GM19193 (cell line): Measurements from ENCODE around the gene ANKIB1.

Experiments used
- POLR2A ChIP-seq: IDR thresholded peaks from 4 replicates; pipeline ENCODE4 v1.6.1; 2011; ENCODE audit not compliant: insufficient read depth, insufficient read length; ENCODE audit errors: extremely low read depth

ANKIB1 gene

DNA sequence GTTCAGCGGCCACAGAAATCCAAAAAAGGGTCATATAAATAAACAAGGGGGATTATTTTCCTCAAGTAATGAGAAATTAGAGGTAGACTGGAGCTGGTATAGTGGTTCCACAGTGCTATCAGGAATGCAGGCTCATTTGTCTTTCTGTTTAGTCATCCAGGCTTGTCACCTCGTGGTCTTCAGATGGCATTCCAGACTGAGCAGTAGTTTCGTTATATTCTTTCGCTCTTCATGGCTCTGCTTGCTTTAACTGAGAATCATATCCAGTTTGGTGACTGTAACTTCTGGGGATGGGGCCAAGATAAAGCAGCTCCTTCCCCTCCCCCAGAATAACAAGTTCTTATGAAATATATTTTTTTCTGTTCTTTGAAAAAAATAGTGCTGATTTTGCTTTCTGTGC is 9.5 kb downstream of the ANKIB1 start:
- no peak for TF ChIP-seq POLR2A

DNA sequence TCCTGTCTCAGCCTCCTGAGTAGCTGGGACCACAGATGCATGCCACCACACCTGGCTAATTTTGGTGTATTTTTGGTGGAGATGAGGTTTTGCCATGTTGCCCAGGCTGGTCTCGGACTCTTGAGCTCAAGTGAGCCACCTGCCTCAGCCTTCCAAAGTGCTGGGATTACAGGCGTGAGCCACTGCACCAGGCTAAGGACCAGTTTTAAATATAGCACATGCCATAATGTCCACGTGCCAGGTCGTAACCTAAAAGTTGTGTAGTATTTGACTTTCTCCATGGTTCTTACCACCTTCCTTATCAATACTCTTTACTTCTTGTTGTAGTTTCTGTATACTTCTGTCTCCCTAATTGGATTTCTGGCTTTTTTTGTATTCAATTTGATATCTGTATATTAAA is 13.3 kb downstream of the ANKIB1 start:
- no peak for TF ChIP-seq POLR2A

DNA sequence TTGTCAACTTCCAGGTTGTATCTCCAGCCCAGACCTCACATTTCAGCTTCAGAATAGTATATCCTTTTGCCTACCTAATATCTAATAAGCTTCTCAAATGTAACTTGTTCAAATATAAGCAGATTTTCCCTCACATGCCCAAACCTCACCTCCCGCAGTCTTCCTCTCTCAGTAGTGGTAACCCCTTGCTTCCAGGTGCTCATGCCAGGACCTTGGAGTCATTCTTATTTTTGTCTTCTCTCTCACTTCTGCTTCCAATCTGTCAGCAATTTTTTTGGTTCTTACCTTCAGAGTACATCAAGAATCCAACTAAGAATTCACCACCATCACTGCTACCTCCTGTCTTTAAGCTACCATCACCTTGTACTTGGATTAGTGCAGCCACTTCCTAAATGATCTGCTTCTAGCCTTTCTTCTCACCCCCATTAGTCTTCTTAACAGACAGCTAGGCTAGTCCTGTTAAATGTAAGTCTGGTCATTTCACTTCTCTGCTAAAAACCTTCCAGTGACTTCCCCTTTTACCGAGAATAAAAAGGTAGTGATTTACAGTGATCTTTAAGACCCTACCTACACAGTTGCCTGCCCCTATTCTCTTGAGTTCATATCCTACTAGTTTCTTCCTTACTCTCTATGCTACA is 14.0 kb downstream of the ANKIB1 start:
- TF ChIP-seq POLR2A: no peak

DNA sequence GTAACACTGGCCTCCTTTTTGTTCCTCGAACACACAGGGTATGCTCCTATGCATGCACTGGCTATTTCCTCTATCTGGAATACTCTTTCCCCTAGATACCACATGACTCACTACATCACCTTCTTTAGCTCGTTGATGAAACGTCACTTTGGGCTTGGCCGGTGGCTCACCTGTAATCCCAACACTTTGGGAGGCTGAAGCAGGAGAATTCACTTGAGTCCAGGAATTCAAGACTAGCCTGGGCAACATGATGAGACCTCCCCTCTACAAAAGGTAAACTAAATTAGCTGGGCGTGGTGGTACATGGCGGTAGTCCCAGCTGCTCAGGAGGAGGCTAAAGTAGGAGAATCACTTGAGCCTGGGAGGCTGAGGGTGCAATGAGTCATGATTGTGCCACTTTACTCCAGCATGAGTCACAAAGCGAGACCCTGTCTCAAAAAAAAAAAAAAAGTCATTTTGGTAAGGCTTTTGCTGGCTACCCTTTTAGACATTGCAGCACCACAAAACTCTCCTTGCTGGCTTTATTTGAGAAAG is 14.5 kb downstream of the ANKIB1 start:
- TF ChIP-seq POLR2A: no peak

DNA sequence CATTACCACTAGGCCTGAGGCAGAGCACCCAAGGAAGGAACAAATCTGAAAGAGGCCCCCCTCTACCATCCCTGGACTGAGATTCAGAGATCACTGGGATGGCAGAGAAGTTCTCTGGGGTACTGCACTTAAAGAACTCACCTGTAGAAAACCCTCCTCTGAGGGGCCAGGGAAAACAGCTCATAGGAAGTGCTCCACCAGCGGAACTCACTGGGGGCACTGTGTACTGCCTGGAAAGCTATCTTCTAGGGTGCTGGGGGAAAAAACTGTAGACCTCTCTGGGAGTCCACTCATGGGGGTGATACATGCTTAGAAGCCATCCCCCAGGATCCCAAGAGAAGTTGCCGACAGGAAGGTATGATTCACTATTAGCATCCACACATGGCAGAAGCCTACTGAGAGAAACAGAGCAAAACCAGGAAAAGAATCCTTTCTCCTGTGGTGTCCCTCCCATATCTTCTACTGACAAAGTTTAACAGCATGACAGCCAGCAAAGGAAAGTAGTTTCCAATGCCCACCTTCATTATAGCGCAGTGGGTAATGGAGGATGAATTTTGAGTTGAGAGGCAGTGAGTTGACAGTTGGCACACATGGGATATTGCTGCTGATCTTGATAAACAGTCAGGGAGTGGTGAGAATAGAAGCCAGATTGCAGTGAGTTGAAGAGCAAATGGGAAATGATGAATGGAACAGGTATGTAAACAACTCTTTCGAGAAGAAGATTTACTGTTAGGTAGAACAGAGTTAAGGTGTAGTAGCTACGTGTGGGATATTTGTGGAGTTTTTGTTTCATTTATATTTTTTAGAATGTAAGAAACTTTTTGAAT is 20.9 kb downstream of the ANKIB1 start:
- TF ChIP-seq POLR2A: no peak

DNA sequence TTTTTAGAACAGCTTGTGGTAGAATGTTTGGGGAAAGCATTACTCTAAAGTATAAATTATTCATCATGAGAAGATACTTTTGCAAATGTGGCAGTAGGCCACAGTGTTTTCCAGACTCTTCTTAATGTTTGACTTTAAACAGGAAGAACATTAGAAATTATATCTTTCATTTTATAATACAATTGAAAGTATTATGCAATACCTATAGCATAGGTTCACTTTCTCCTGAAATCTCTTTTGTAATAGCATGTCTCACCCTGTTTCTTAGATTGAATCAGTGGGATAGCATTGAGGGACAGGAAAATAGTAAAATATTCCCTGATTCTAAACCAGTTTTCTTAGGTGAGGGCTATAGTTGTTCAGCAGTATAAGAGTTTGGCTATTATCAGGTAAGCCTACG is 23.1 kb downstream of the ANKIB1 start:
- TF ChIP-seq POLR2A: no peak

DNA sequence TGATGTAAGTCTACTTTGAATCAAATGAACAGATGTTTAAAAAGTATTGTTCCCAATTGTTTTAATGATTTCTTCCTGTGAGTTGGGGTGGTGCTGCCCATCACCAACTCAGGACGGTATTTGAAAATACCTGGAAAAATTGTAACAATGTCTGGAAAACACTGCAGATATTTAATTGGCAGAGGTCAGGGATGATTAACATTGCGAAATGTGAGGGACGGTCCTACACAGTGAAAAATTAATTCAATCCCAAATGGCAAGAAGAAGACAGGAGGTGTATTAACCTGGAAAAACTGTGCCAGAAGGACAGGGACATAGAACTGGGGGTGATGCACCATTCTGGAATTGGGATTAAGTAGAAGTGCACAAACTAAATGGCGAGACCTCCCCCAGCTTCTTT is 29.6 kb downstream of the ANKIB1 start:
- TF ChIP-seq POLR2A: no peak

DNA sequence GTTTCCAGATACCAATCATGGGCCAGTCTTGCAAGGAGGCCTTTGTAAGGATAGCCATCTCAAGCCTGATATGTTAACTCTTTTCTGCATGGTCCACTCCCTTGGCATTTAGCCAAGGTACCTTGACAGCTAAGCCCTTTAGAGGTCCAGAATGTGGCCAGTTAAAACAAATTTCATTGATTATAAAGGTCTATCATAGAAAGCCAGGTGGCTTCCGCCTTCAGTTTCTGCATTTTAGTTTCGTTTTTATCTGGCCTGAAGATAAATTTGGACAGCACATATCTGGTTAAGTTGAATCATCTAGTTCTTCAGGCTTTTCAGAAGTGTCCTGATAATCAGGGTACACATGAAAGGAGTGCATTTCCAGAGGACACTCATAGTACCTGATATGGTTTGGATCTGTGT is 30.7 kb downstream of the ANKIB1 start:
- TF ChIP-seq POLR2A: no peak

DNA sequence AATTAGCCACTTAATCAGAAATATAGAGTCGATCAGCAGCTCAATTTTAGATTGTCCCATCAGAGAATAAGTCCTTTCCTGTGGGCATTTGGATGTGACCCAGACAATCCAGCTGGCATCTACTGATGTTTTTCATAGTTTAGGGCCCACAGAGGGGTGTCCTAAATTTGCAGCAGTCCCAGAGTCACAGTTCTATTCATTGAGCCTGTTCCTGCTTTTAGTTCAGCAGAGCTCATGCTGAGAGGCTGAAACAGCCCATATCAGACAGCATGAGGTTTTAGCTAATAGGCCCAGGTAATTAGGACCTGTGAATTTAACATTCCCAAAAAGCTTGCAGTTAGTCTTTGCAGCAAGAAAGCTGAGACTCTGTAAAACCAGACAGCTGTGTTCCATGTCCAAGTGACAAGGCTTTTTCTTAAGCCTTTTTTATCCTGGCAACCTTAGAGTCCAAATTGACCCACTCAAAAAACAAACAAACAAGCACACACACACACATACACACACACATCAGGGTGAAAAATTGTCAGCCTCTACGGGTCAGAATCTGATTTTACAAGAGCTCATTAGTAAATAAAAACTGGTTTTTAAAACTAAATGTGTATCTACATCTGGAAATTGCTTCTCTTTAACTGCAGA is 33.7 kb downstream of the ANKIB1 start:
- TF ChIP-seq POLR2A: no peak

DNA sequence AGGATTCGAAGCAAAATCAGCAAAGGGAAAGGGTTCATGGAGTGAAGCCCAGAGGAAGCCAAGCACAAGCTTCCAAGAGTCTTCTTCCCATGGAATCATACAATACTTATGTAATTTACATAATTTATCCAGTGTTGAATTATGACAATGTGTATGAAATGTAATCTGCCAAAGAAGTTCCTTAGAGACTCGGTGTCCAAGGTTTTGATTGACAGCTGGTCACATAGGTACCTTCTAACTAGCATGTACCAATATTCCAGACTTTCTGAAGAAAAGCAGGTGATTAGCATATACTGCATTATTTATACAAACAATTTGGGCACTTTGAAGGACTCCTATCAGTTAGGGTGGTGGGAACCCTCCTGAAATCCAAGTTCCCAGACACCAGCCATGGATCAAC is 35.3 kb downstream of the ANKIB1 start:
- TF ChIP-seq POLR2A: no peak

DNA sequence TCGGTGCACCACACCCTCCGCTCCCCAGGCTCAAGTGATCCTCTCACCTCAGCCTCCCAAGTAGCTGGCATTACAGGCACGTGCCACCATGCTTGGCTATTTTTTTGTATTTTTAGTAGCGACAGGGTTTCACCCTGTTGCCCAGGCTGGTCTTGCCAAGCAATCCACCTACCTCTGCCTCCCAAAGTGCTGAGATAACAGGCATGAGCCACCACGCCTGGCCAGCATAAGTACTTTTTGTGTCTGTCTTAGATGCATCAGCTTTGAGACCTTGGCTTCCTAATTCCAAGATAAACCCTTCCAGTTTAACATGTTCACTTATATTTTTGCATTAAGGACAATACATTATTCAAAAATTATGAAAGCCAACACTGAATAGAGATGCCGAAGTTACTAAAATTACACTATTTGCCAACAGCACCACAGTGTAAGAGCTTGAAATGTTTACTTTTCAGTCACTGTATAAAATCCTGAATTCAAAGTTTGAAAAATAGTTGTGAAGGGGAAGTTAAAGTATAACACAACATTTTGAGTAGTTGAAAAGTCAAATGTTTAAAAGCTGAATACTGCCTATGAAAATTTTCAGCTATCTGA is 36.5 kb downstream of the ANKIB1 start:
- no peak for TF ChIP-seq POLR2A

DNA sequence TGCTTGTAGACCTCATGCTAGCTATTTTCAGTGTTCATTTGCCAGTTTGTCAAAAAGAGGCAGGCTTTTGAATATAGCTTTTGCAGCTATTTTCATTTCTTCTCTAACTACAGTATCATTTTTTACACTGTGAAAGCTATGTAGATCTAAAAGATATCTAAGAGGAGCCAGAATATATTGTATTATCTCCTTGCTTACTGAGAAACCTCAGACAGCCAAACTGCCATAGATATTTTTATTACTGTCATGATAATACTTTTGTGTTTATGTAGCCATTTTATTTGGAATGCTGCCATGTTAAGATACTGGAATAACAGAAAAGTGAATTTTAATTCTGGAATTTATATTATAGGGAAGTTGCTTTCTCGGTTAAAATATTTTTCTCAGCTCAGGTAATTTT is 37.2 kb downstream of the ANKIB1 start:
- TF ChIP-seq POLR2A: no peak

DNA sequence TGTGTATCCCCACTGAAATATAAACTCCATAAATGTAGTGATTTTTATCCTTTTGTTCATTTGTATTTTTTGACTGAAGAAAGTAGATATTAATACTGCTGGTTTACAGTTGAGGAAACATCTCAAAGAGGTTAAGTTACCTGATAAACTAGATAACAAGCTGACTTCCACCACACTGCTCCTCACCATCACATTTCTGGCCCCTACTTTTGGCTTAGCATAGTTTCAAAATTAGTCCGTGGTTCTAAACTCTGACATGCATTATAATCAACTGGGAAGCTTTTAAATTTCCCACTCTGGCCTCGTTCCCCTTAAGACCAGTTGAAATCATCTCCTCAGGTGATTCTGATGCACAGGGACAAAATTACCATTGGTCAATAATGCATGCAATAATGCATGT is 43.5 kb downstream of the ANKIB1 start:
- TF ChIP-seq POLR2A: no peak

DNA sequence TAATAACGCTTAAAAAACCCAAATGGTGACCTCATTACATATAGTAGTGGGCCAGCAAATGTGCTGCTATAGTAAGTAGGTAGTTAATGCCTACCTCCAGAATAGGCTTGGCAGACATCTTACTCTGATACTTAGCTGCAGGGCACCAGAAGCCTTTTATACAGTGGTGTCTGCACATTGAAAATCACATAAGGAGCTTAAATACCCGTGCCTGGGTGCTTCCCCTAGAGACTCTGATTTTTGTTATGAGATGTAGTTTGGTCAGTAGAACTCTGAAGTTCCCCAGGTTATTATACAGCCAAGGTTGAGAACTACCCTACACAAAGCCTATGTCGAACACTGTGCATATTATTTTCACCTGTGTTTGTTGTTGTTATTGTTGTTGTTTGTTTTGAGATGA is 47.2 kb downstream of the ANKIB1 start:
- TF ChIP-seq POLR2A: no peak

DNA sequence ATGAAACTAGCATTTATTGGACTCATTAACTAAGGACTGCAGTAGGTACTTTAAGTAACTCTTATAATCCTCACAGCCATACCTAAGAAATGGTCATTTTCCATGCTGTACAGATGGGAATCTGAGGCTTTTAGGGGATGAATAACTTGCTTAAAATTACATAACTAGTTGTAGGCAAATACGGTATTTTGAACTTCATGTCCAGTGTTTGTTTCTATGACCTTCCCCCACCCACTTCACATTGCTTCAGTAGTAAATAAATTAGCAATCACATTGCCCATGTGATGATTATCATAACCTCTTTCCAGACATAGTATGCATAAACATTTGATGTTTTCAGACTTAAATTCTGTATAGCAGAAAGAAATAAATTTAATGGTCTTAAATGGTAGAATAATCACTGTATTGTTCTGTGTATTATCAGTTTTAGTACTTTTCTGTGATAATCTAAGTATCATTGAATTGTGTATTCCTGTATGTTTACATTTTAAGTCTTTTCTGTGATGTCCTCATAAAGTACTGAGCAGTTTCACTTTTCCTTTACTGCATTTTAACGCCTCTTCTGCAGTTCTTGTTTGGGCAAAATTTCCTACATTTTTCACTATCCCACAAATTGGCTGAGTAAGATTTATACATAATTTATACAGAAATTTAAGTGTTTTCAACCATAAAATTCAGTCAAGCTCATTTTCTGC is 48.3 kb downstream of the ANKIB1 start:
- TF ChIP-seq POLR2A: no peak
